ENCODE results near the gene TCFL5. TPM values are rescaled to one million over a fixed set of nuclear protein-coding genes. Genes with fewer than 3 reads are reported as not detected.

Gene TCFL5
- total RNA-seq, 1 donor from 2014 or later = 5.7 TPM

DNA sequence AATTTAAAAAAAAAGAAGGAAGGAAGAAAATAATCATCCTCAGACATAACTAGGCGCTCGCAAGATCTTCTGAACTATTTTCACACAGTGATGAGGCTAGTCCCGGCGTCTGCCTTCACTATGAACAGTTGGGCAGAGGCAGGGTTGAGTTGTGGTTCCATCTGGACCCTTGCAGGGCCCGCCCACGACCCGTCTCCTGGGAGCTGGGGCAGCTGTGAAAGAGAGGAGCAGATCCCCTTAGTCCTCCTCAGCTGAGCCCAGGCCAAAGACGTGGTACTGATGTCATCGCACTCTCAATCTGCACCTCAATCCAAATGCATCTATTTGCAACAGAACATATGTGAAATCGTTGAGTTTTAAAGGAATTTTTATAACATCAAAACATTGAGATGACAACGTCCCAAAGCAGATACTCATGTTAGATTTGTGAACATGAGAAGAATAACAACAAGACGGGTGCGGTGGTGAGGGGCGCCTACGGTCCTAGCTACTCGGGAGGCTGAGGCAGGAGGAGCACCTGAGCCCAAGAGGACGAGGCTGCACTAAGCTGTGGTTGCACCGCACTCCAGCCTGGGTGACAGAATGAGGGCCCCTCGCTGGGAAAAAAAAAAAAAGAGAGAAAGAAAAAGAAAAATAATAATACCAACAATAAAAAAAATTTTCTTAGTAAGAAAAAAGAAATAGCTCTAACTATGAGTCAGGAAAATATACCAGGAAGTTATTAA lies 15.3 kb downstream of the TCFL5 start:
- TF ChIP-seq, protein P1, sequence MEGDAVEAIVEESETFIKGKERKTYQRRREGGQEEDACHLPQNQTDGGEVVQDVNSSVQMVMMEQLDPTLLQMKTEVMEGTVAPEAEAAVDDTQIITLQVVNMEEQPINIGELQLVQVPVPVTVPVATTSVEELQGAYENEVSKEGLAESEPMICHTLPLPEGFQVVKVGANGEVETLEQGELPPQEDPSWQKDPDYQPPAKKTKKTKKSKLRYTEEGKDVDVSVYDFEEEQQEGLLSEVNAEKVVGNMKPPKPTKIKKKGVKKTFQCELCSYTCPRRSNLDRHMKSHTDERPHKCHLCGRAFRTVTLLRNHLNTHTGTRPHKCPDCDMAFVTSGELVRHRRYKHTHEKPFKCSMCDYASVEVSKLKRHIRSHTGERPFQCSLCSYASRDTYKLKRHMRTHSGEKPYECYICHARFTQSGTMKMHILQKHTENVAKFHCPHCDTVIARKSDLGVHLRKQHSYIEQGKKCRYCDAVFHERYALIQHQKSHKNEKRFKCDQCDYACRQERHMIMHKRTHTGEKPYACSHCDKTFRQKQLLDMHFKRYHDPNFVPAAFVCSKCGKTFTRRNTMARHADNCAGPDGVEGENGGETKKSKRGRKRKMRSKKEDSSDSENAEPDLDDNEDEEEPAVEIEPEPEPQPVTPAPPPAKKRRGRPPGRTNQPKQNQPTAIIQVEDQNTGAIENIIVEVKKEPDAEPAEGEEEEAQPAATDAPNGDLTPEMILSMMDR (conservative IDR thresholded peaks at IDR 0.05; ENCODE audit: low read depth, low read length) = no peak
- H3K4me3 ChIP-seq (ENCODE audit: low read depth, low read length) = no peak overlapping the region
- no peak for DNase-seq (ENCODE audit: low read depth)

DNA sequence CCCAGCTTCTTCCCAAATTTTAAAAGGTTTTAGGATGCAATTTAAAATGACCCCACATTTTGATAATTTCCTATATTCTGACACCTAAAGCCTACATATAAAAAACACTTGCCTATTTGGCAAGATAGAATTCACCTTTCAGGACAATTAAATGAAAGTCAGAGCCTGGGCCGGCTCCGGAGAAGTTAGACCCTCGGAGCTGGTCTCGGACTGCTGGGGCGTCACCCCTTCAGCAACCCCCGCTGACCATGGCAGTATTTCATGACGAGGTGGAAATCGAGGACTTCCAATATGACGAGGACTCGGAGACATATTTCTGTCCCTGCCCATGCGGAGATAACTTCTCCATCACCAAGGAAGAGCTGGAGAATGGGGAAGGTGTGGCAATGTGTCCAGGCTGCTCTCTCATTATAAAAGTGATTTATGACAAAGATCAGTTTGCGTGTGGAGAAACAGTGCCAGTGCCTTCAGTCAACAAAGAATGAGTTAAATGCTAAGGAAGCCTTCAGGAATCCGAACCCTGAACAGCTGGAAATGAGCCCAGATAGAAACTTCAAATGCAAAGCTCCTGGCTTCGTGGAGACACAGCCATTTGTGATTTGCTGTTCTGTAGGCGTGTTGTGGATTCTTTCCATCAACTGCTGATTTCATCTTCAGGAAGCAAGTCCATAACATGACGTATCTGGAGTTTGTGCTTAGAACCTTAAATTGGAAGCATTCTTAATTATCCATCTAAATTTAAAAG lies 16.0 kb downstream of the TCFL5 start:
- no peak for DNase-seq (ENCODE audit: low read depth)
- H3K4me3 ChIP-seq (ENCODE audit: low read depth, low read length) = no peak overlapping the region
- TF ChIP-seq, protein P1 (conservative IDR thresholded peaks at IDR 0.05; ENCODE audit: low read depth, low read length) = no peak

DNA sequence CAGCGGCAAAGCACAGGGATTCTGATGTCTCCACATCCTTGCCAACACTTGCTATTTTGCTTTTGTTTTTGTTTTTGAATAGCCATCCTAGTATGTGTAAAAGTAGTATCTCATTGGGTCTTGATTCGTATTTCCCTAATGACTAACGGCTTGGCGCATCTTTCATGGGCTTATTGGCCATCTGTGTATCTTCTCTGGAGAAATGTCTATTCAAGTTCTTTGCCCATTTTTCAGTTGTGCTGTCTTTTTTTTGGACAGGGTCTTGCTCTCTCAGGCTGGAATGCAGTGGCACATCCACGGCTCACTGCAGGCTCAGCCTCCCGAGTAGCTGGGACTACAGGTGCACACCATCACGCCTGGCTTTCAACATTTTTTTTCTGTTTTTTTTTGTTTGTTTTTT lies 17.4 kb downstream of the TCFL5 start:
- H3K4me3 ChIP-seq (ENCODE audit: low read depth, low read length) = no peak overlapping the region
- TF ChIP-seq, protein P1 (conservative IDR thresholded peaks at IDR 0.05; ENCODE audit: low read depth, low read length) = no peak
- DNase-seq (ENCODE audit: low read depth) = no peak

DNA sequence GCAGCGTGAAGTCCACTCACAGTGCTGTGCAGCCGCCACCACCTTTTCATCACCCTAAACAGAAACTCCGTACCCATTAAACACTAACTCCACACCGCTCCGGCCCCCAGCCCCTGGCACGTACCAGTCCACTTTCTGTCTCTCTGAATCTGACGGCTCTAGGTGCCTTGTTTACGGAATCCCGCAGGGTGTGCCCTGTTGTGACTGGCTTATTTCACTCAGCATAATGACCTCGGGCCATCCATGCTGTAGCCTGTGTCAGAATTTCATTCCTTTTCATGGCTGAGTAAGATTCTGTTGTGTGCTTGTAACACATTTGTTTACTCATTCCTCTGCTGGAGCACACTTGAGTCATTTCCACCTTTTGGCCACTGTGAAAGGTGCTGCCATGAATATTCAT lies 18.0 kb downstream of the TCFL5 start:
- TF ChIP-seq, protein P1 (conservative IDR thresholded peaks at IDR 0.05; ENCODE audit: low read depth, low read length) = no peak
- no peak overlapping the region for H3K4me3 ChIP-seq (ENCODE audit: low read depth, low read length)
- DNase-seq (ENCODE audit: low read depth) = peak; percentile 18

DNA sequence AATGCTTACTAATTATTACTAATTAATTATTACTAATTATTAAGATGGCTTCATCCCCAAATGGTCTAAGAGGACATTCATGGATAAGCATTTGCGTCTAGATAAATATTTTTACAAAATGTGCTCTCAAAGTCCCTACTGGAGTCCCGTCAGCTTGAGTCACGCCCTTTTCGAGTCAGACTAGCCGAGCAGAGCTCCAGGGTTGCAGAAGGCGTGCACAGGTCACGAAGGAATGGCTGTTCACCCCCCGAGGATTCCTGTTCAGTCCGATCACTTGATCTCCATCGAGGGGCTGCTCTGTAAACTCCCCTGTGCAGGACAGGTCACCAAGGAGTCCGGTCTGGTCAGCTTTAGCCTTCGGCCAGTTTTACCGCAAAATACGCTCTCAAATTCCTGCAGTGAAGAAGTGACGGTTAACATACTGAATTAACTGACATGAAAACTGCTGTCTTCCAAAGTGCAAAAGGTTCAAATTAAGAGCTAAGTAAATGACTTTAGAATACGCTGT lies 19.9 kb downstream of the TCFL5 start:
- DNase-seq (ENCODE audit: low read depth) = no peak
- TF ChIP-seq, protein P1 (conservative IDR thresholded peaks at IDR 0.05; ENCODE audit: low read depth, low read length) = no peak
- no peak overlapping the region for H3K4me3 ChIP-seq (ENCODE audit: low read depth, low read length)

DNA sequence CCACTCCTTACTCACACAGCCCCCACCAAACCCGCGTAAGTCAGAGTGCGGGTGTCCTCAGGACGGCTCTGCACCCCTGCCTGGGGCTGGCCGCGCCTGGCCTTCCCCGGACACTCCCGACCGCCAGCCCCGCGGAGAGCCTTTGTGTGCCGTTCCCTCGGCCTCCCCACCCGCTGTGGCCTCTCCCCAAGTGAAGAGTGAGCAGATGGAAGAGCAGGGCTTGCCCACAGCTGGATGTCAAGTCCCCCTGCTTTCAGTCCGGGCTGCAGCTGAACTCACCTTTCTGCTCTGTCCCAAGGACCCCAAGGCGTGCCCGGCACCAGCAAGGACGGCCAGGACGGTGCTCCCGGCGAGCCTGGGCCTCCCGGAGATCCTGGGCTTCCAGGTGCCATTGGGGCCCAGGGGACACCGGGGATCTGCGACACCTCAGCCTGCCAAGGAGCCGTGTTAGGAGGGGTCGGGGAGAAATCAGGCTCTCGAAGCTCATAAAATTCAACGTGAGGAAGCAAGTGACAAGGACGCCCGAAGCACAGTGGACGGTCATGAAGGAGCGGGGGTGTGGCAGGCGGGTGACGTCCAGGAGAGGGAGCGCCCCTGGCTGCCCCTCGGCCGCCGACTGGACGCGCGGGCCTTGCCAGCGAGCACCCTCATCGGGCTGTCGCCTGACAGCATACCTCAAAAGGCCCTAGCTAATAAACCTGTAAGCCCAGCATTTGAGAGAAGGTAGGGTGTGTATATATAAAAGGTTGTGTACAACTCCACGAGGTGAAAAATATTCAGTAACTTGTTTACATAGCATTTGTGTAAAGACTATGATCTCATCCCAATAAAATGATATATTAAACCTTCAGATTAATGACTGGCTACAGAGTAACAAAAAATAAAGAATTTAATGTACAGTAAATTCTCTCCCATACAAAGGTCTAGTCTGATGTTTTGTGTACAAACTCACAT lies 21.1 kb downstream of the TCFL5 start:
- TF ChIP-seq, protein P1 (conservative IDR thresholded peaks at IDR 0.05; ENCODE audit: low read depth, low read length) = no peak
- no peak for DNase-seq (ENCODE audit: low read depth)
- H3K4me3 ChIP-seq (ENCODE audit: low read depth, low read length) = no peak overlapping the region
